Right lung (tissue), 5 donors: ENCODE data around the gene GON4L. TPM values are rescaled to one million over a fixed set of nuclear protein-coding genes. Genes with fewer than 3 reads are reported as not detected.
"Not testable (repeated sequence)": the region's sequence is repeated elsewhere in the genome, so short reads cannot be mapped to it uniquely, and the experiment has no call there.

Experiments
- DNase-seq, 2 donors: peaks; one replicate each; pipeline ENCODE4 v3.0.0-alpha.2; 2013
- polyA plus RNA-seq, 5 donors: library from polyadenylated mRNA; unstranded; fragments of 120-200 nt; gene quantifications; one replicate each; pipeline versions ENCODE4 v1.2.1 to v1.2.3, GENCODE V29; 2013; ENCODE audit warnings: inconsistent platforms in 1 of 5, low replicate concordance in 1 of 5; ENCODE audit not compliant: insufficient read length in 5 of 5, insufficient read depth in 1 of 5

GON4L gene
- polyA plus RNA-seq, 5 donors: 47.3 to 64.9 (median 61.8) TPM

GRCh38 chr1:155880950-155881349, 23.9 kb upstream of the GON4L start:
- DNase-seq: no peak

DNA sequence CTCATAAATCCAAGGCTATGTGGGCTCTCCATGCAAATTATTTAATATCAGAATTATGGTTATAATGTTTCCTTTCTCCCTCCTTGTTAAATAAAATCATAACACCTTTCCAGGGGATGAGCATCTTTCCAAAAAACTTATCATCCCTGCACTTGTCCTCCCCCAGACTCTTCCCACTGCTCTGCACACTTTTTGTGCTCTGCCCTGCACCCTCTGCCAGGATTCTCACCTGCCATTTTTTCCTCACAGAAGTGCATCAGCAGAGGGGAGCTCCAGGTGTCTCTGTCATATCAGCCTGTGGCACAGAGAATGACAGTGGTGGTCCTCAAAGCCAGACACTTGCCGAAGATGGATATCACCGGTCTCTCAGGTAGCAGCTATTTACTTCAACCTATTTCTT, 23.2 kb upstream of the GON4L start:
- DNase-seq: no peak

- no peak for DNase-seq
Observed at GRCh38 chr1:155877945-155878344, 20.9 kb upstream of the GON4L start.

- DNase-seq: no peak
Observed at GRCh38 chr1:155873860-155874259, 16.8 kb upstream of the GON4L start.

DNA sequence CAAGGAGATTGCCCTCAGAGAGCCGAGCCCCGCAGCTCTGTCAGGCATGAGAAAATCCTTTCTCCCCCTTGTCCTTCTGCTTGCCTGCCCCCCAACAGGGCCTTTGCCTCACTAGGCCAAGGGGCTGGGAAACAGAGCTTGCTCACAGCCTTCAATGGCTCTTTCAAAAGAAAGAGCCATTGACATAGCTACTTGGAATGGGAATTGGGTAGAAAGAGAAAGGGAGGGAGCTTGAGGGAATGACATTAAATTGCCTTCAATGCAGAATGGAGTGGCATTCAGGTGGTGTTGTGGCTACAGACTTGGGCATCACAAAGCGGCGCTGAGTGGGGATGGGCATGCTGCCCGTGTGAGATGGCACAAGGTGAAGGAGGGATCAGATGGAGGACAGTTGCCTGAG, 15.5 kb upstream of the GON4L start:
- DNase-seq: no peak

DNA sequence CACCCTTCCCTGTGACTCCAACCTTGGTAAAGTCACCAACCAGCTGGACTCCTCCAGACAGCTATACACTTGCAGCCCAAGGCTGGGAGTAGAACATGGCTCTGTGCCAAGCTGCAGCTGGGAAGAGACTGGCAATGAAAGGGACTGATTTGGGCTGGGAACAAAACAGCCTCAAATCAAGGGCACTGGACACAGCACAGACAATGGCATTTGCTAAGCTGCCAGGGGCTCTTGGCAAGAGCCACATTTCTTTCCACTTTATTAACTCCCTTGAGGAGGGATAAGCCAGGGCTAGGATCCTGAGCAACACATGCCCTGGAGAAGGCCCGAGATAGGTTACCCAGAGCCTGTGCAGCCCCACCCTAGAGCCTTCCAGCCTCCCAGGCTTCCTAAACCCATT, 14.4 kb upstream of the GON4L start:
- peak in 1 of 2 donors; percentile 26 for DNase-seq

GRCh38 chr1:155867766-155868165, 10.8 kb upstream of the GON4L start:
- no peak for DNase-seq

GRCh38 chr1:155864393-155864792, 7.4 kb upstream of the GON4L start:
- no peak for DNase-seq

GRCh38 chr1:155861896-155862295, 4.9 kb upstream of the GON4L start:
- DNase-seq: no peak

DNA sequence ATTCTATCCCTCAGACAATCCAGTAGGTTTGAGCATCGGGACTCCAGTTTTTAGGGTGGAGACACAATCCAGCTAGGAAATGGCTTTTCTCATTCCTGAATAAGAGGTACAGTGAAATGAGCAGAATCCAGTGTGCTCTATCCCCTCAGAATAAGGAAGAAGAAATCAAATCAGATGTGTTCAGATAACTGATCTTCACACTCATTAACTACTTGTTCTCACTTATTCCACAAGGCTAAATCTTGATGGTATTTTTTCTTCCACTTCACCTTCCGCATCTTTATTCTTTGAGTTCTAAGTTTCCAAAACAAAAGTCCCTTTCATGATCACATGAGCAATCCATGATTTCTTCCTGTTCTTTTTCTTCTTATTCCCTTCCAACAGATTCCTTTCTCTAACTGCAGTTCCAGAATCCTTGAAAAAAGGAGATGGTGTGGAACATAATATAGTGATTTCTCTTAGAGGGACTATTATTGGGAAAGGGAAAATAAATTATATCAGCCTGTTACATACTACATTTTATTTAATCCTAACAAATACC, 4.0 kb upstream of the GON4L start:
- no peak for DNase-seq

DNA sequence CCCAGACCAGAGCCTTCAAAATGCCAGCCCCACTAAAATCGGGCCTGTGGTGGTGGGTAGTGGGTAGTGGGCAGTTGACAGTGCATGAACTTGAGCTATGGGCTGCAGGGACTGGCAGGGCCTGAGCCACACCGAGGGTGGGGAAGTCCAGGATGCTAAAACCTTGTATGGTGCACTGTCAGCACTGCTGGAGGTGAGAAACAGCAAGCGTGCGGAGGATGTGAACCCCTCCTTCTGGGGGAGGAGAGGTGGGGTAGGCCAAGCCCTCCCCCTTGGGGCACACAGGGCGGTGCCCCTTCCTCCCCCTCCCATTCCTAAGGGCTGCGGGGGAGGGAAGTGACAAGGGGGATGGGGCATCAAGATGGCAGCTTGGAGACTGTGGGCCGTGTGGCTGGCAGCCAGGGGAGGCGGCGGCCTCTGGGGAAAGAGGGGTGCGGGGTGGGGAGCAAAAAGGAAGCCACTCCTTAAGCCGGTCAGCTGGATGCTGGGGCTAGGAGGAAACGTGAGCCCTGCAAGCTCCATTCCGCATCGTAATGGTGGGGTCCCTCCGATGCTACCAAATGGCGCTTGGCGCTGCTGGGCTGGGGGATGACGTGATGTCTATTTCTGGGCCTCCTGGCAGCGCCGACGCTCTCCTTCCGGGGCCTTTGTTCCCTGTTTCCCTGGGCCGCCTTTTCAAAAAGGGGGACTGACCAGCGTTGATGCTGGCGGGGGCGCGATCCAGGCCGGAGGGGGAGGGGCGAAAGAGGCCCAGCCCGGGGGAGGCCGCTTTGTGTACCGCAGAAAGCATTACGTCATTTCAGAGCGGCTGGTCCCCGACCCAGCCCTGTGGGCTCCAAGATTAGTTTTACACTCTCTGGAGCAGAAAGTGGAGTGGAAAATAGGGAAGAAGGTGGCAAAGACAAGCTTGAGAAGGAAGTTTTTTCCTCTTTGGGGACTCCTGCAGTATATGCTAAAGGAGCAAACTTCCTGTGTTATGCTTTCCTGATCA, 3.2 kb upstream of the GON4L start:
- peak; percentile 69 to 85 for DNase-seq

DNA sequence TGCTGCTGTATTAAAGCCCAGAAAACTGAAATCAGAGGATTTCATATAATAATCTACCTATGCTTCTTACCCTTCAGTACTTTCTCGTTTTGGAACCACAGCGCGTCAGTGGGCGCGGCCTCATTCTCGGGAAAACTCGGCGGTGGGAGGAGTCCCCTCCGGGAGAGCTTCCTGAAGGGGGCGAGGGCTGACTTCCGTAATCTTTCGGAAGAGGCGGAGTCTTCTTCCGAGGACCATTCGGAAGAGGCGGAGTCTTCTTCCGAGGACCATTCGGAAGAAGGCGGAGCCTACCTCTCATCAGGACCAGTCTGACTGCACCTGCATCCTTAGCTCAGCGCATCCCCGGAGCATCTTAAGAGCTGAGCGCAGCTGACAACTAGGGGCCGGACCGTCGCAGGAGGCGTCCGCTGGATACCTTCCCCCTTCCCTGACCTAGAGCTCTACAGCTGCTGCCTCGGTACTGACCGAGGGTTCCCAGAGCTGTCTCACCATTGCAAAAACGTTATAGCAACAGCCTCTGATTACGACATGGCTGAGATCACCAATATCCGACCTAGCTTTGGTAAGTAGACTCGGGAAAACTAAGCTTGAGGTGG, 2.3 kb upstream of the GON4L start, which contains the start of gene SYT11:
TSS of gene SYT11 (plus strand) at position 334 of the 596 bp plus-strand sequence. CDS start at position 529, 195 bp downstream.
- peak; percentile 95 to 96 for DNase-seq

DNA sequence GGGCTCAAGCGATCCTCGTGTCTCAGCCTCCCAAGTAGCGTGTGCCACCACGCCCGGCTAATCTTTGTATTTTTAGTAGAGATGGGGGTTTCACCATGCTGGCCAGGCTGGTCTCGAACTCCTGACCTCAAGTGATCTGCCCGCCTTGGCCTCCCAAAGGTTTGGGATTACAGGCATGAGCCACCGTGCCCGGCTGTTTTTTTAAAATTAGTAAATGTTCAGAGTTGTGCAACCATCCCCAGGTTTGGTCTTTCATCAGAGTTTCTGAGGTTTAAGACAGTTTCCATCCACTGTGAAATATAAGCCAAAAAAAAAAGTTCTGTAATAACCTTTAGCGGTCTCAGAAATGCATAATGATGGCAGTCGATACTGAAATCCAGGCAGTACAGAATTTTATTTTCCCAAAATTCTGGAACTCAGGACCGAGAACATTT, 1.8 kb upstream of the GON4L start:
- DNase-seq: no peak

DNA sequence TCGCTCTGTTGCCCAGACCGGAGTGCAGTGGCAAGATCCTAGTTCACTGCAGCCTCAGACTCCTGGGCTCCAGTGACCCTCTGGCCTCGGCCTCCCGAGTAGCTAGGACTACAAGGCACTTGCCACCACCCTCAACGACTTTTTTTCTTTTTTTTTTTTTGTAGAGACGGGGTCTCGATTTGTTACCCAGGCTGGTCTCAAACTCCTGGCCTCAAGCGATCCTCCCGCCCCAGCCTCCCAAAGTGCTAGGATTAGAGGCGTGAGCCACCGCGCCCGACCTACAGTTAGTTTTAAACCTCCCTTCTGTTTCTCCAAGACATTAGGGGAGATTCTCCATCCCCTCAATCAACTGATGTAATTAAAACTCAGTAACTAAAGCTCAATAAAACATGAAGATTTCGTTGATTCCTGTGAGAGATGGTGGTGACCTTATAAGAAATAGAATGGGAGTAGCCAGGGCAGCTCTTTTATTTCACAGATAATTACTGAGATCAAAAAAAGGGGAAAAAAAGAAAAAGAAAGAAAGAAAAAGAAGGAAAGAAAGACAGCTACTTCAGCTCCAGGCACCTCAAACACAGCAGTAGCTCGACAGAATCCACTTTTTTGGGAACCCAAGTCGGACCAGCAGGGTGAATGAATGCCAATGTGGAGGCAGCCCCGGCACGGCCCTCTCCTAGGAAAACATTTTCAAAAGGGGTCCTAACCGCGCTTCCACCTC, 598 bp downstream of the GON4L start:
- no peak for DNase-seq

GRCh38 chr1:155850345-155850744, 6.7 kb downstream of the GON4L start:
- DNase-seq: no peak

DNA sequence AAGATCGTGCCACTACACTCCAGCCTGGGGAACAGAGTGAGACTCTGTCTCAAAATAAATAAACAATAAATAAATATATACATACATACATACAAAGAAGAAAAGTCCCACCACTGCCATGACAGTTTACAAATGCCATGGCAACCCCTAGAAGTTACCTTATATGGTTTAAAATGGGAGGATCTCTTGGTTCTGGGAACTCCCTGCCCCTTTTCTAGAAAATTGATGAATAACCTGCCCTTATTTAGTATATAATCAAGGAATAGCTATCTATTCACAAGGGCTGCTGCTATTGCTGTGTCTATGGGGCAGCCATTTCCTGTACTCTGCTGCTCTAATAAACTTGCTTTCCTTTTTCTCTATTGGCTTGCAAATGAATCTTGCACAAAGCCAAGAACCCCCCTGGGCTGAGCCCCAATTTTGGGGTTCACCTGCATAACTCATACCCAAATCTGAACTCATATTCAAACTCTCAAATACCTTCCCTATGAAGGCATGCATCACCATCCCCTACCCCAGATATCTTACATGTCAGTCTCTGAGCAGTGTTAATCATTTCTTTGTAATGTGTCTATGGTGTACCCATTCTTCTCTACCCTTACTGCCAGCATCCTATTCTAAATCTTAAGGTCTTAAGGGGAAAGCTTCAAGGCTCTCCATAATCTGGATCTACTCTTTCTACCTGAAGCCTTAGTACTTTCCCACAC, 9.0 kb downstream of the GON4L start:
- no peak for DNase-seq

- DNase-seq: no peak
Observed at GRCh38 chr1:155844860-155845421, 12.1 kb downstream of the GON4L start.

- DNase-seq: no peak
Observed at GRCh38 chr1:155840386-155840785, 16.6 kb downstream of the GON4L start.

DNA sequence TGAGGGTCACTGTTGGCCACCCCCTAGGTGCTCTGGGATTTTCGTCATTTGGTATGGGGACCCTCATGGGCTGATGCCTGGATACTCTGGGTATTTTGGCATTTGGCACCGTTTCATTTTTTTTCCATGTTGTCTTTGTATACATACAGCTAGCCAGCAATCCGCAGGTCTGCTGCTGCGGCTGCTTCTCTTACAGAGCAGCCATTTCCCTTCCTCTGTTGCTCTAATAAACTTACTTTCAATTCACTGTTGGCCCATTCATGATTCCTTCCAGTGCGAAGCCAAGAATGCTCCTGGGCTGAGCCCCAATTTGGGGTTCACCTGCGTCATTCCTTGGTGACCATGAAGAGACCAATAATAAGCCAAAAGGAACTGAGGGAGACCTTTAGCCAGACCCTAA, 21.5 kb downstream of the GON4L start:
- DNase-seq: no peak

GRCh38 chr1:155834927-155835399, 22.1 kb downstream of the GON4L start:
- DNase-seq: not testable (repeated sequence)
